Measurements from ENCODE around the gene AGBL1. TPM values are rescaled to one million over a fixed set of nuclear protein-coding genes. Genes with fewer than 3 reads are reported as not detected.

AGBL1 gene
- total RNA-seq, 2 donors from 2014 or later = not detected

DNA sequence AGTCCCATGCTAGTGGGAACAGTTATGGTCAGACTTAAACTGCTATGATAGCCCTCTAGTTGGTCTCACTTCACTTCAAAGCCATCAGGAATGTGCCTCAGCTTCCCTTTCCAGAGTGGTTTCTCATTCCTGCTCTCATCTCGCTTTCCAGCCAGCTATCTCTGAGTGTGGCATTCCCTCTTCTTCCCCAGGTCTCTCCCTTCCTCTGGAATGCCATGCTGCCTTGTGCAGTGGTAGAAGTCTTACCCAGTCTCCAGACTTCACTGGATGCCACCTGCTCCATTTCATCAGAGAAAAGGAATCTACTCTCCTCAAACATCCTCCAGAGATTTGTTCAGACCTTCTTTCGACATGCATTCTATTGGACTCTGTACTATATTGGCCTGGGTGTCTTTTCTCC lies 83.0 kb downstream of the AGBL1 start:
- DNase-seq = no peak
- 54 to 66% methylated on average over 2 of the region's 2 CpGs for WGBS, 2 donors

DNA sequence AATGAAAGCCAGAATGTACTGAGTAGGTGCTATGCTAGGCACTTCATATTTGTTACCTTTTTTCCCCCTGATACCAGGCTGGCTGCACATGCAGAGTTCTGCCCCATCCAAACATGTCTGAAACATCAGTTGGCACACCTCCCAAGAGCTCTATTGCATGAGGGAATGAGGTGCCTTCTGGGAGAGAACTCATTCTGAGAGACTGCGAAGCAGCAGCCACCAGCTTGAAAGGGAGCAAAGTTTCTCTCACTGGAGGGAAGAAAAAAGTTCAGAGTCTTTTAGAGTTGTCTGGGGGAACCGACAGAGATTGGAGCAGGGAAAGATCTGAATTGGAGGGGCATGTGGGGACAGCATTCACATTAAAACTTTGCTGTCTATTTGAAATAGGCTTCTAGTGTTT lies 84.1 kb downstream of the AGBL1 start:
- no peaks in the 10 kb centered on the region for H3K4me1 ChIP-seq
- no peaks in the 10 kb centered on the region for H3K27me3 ChIP-seq
- H3K27ac ChIP-seq = no peak overlapping the region
- no peaks in the 10 kb centered on the region for H3K9me3 ChIP-seq
- H3K4me3 ChIP-seq = no peak overlapping the region
- intact Hi-C loops (cut with DNase I) = no loop called here
- DNase-seq = no peak
- WGBS, 2 donors = 52 to 58% methylated on average over 2 of the region's 2 CpGs
- ATAC-seq = no peak
- TF ChIP-seq, protein P1, sequence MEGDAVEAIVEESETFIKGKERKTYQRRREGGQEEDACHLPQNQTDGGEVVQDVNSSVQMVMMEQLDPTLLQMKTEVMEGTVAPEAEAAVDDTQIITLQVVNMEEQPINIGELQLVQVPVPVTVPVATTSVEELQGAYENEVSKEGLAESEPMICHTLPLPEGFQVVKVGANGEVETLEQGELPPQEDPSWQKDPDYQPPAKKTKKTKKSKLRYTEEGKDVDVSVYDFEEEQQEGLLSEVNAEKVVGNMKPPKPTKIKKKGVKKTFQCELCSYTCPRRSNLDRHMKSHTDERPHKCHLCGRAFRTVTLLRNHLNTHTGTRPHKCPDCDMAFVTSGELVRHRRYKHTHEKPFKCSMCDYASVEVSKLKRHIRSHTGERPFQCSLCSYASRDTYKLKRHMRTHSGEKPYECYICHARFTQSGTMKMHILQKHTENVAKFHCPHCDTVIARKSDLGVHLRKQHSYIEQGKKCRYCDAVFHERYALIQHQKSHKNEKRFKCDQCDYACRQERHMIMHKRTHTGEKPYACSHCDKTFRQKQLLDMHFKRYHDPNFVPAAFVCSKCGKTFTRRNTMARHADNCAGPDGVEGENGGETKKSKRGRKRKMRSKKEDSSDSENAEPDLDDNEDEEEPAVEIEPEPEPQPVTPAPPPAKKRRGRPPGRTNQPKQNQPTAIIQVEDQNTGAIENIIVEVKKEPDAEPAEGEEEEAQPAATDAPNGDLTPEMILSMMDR (IDR thresholded peaks at IDR 0.05) = no peak
- no peak for TF ChIP-seq POLR2A (IDR thresholded peaks at IDR 0.05)
- no peaks in the 10 kb centered on the region for H3K36me3 ChIP-seq (replicated peaks in 1 of 2; ENCODE audit: insufficient read depth in 1 of 2, low read depth in 2 of 2)

More for the DNA sequence above, 83.0 kb downstream of the AGBL1 start:
- intact Hi-C loops (cut with DNase I) = no loop called here
- Histone ChIP-seq H3K4me1 (no peaks in the 10 kb centered on the region), H3K9me3 (no peaks in the 10 kb centered on the region), H3K36me3 (replicated peaks in 1 of 2; ENCODE audit: insufficient read depth in 1 of 2, low read depth in 2 of 2) (no peaks in the 10 kb centered on the region), H3K27me3 (no peaks in the 10 kb centered on the region), H3K27ac (no peak overlapping the region), H3K4me3 (no peak overlapping the region)
- no peak for ATAC-seq
- TF ChIP-seq POLR2A (IDR thresholded peaks at IDR 0.05) = no peak
- TF ChIP-seq, protein P1 (IDR thresholded peaks at IDR 0.05) = no peak

DNA sequence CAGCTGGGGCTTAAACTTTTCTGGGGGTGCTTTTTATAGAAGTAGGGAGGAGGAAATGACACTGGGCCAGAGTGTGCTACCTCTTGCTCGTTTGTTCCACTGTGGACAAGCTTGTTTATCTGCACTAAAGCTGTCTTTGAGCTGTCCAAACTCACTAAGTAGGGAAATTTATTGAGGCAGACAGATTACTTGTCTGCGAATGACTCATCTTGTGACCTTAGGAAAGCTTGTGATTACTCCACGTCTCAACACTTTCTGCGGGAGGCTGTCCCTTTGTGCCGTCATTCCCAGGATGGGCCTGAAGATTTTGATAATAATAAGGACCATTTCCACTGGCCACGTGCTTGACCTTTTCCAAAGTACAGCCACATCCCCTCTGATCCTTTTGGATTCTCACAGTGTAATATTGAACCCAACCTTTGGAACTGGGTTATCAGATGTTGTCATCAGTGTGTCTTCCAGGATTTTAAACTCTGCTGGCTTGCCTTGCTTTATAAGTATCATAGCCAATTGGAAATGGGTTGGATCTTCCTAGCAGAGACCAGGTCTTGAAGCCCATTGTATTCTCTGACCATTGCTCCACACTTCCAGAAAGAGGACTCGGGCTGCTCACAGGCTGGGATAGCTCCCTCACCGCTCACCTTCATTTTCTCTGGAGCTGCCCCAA lies 84.7 kb downstream of the AGBL1 start:
- H3K4me3 ChIP-seq = no peak overlapping the region
- TF ChIP-seq POLR2A (IDR thresholded peaks at IDR 0.05) = no peak
- TF ChIP-seq, protein P1 (IDR thresholded peaks at IDR 0.05) = no peak
- ATAC-seq (peak; percentile 18), DNase-seq (peak in 1 of 4 donors; percentile 26)
- no peaks in the 10 kb centered on the region for H3K36me3 ChIP-seq (replicated peaks in 1 of 2; ENCODE audit: insufficient read depth in 1 of 2, low read depth in 2 of 2)
- intact Hi-C loops (cut with DNase I) = no loop called here
- H3K27me3 ChIP-seq = no peaks in the 10 kb centered on the region
- WGBS, 2 donors = 31 to 35% methylated on average over 8 of the region's 8 CpGs
- H3K27ac ChIP-seq = no peak overlapping the region
- no peaks in the 10 kb centered on the region for H3K9me3 ChIP-seq
- no peaks in the 10 kb centered on the region for H3K4me1 ChIP-seq

DNA sequence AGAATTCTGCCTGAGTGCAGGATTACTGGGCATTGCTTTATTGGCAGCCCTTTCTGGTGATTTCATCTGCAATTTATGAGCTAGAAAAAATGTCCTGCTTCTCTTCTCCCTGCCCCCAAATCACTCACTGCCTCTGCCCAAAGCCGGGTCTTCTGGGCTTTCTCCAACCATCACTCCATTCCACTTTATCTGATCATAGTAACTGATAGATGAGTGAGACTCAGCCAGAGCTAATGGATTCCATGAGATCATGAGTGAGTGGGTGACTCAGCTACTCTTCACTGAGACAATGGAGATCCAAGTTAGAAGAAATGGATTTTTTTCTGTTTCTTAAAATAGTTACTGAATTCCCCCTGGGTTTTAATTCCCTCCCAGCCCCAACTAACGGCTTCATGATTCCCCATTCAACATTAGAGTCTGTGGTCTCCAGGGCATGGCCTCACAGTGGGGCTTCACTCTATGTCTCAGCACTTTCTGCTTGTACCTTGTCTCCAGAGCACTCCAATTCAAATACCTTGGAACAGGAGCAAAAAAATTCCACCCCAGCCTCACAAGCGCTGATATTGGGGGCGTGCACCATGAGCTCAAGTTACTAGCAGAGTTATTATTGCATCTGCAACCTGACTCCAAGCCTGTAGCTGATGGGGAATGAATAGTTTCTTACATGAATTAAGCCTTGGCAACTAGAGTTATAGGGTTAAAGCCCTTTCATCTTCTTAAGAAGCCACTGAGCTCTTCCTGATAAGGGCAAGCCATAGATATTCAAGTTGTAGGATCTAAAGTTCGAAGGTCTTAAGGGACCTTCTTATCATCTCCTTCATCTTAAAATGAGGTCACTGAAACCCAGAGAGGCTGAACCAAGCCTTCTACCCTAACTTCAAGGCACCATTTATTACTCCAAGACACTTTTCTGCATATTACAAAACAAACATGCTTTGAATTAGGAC lies 85.9 kb downstream of the AGBL1 start:
- intact Hi-C loops (cut with DNase I) = no loop called here
- 52 to 63% methylated on average over 5 of the region's 5 CpGs for WGBS, 2 donors
- Histone ChIP-seq H3K4me1 (no peaks in the 10 kb centered on the region), H3K9me3 (no peaks in the 10 kb centered on the region), H3K36me3 (replicated peaks in 1 of 2; ENCODE audit: insufficient read depth in 1 of 2, low read depth in 2 of 2) (no peaks in the 10 kb centered on the region), H3K27ac (no peak overlapping the region), H3K27me3 (no peaks in the 10 kb centered on the region), H3K4me3 (no peak overlapping the region)
- no peak for TF ChIP-seq POLR2A (IDR thresholded peaks at IDR 0.05)
- TF ChIP-seq, protein P1 (IDR thresholded peaks at IDR 0.05) = no peak
- ATAC-seq = no peak
- DNase-seq = no peak
